GM12891 (cell line): ENCODE measurements around the gene CCN5.

Experiments used
- PAX5 ChIP-seq: IDR thresholded peaks from 2 replicates; pipeline ENCODE4 v1.6.1; 2011; ENCODE audit warnings: low read length, moderate library complexity, mild to moderate bottlenecking; ENCODE audit not compliant: insufficient read depth, severe bottlenecking
- POLR2A ChIP-seq: IDR thresholded peaks from 2 replicates; pipeline ENCODE4 v1.6.1; 2011; ENCODE audit warnings: low read depth, low read length, control low read depth
- POLR2AphosphoS5 ChIP-seq: IDR thresholded peaks from 2 replicates; pipeline ENCODE4 v1.6.1; 2011; ENCODE audit warnings: low read depth, low read length, control low read depth
- POU2F2 ChIP-seq: IDR thresholded peaks from 2 replicates; pipeline ENCODE4 v1.6.1; 2011; ENCODE audit warnings: low read depth, mild to moderate bottlenecking, control low read depth, low read length, moderate library complexity
- SPI1 ChIP-seq: IDR thresholded peaks from 2 replicates; pipeline ENCODE4 v1.6.1; 2011; ENCODE audit warnings: low read depth, low read length, control low read depth
- TAF1 ChIP-seq: IDR thresholded peaks from 2 replicates; pipeline ENCODE4 v1.6.1; 2011; ENCODE audit warnings: low read depth, low read length, control low read depth

DNA sequence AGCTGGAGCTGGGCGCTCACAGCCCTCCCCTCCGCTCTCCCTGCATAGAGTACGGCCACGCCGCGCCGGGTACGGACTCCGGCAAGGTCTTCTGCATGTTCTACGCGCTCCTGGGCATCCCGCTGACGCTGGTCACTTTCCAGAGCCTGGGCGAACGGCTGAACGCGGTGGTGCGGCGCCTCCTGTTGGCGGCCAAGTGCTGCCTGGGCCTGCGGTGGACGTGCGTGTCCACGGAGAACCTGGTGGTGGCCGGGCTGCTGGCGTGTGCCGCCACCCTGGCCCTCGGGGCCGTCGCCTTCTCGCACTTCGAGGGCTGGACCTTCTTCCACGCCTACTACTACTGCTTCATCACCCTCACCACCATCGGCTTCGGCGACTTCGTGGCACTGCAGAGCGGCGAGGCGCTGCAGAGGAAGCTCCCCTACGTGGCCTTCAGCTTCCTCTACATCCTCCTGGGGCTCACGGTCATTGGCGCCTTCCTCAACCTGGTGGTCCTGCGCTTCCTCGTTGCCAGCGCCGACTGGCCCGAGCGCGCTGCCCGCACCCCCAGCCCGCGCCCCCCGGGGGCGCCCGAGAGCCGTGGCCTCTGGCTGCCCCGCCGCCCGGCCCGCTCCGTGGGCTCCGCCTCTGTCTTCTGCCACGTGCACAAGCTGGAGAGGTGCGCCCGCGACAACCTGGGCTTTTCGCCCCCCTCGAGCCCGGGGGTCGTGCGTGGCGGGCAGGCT lies 35.1 kb downstream of the CCN5 start:
- TF ChIP-seq POLR2A (no peak), POLR2AphosphoS5 (no peak), PAX5 (no peak), POU2F2 (no peak), TAF1 (no peak), SPI1 (no peak)
